GM10847 (cell line): ENCODE results near the gene TMEFF1.

Experiments used
- POLR2A ChIP-seq: IDR thresholded peaks from 2 replicates; pipeline ENCODE4 v1.6.1; 2011; ENCODE audit not compliant: insufficient read length; ENCODE audit errors: extremely low read depth

The TMEFF1 gene

GRCh38 chr9:100600521-100601079 is 127.7 kb downstream of the TMEFF1 start:
- no peak for TF ChIP-seq POLR2A

GRCh38 chr9:100601216-100601615 is 128.3 kb downstream of the TMEFF1 start:
- TF ChIP-seq POLR2A: no peak

GRCh38 chr9:100602342-100602801 is 129.4 kb downstream of the TMEFF1 start:
- no peak for TF ChIP-seq POLR2A

- TF ChIP-seq POLR2A: no peak
Measured at GRCh38 chr9:100605405-100605804, 132.5 kb downstream of the TMEFF1 start.

DNA sequence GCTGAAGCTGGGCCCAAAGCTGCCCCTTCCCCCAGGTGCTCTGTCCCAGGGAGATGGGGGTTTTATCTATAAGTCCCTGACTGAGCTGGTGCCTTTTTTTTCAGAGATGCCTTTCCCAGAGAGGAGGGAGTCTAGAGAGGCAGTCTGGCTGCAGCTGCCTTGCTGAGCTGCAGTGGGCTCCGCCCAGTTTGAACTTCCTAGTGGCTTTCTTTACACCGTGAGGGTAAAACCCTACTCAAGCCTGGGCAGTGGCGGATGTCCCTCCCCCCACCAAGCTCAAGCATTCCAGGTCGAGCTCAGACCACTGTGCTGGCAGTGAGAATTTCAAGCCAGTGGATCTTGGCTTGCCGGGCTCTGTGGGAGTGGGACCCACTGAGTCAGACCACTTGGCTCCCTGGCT is 146.2 kb downstream of the TMEFF1 start:
- no peak for TF ChIP-seq POLR2A

- no peak for TF ChIP-seq POLR2A
Measured at GRCh38 chr9:100619665-100620064, 146.7 kb downstream of the TMEFF1 start.

GRCh38 chr9:100623969-100624368 is 151.0 kb downstream of the TMEFF1 start:
- TF ChIP-seq POLR2A: no peak

- TF ChIP-seq POLR2A: no peak
Measured at GRCh38 chr9:100626949-100627348, 154.0 kb downstream of the TMEFF1 start.
